HS-5 (cell line): ENCODE data around the gene PRKCZ.

Experiments
- DNase-seq: peaks from one replicate; pipeline ENCODE4 v3.0.0-alpha.2; 2012; ENCODE audit warnings: low read depth

The PRKCZ gene

DNA sequence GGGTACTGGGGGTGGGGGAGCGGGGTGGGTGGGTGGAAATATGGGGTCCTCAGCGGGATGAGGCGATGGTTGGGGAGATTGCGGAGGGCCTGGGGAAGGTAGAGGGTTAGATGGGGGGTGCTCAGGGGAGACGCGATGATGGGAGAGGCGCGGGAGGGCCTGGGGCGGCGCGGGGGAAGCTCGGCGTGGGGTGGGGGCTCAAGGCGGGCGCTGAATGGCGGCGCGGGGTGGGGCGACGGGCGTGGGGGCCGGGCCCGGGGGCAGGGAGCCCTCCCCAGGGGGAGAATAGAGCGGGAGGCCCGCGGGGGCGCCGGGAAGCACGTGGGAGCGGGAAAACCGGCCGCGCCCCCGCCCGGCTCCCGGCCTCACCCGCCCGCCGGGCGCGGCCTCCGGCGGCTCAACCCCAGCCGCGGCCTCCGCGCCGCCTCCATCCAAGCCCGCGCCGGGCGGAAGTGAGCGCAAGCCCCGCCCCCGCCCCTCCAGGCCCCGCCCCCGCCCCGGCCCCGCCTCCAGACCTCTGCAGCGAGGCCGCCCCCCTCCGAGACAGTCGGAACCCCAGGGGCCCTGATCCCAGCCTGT, 144.2 kb downstream of the PRKCZ start, which contains the start of gene FAAP20:
TSS of gene FAAP20 (minus strand) at position 454 of the 579 bp plus-strand sequence. CDS start at position 431, 23 bp downstream.
- no peak for DNase-seq

DNA sequence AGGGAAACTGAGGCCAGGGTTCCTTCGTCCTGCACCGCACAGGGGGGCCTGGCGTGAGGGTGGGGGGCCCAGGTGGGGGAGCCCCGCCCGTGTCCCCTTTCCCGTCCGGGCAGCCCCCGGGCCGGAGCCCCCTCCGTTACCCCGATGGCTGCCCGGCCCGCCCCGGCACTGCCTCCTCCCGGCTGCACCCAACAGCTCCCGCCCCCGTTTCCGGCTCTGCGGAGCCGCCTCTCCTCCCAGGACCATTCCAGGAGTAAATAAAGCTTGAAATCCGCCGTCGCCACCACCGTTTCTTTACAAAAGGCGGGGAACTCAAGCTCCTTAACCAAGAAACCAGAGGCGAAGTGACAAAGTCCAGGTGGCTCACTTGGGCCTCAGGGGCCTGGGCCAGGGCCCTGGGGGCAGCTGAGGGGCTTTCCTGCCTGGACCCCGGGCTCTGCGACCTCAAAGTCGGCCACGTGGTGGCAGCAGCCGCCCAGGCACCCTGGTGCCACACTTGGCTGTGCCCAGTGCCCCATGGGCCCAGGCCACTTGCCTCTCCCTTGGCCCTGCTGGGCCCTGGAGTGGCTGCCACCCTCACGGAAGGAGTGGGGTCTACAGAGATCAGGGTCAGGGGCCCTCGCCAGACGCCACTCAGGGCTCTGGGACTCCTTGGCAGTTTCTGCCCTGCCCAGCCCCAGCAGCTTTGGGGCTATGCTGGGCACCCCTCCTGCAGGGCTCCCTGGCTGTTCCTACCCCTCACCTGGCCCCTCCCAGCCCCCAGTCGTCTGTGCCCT, 144.9 kb downstream of the PRKCZ start:
- DNase-seq, result no peak

DNA sequence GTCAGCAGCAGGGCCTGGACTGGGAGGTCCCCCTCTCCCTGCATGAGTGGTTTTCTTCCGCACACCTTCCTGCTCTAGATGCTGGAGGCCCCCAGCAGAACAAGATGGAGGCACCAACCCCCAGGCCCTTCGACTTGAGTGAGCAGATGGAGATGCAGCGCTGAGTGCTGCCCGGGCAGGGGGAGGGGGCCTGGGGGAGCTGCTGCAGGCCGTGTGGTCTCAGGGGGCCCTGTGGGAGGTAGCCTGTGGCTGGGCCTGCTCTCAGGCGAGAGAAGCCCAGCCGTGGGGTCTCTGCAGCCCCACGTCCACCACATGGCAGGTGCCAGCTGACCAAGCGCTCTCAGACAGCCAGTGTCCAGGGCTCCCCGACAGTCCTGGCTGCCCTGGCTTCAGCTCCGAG, 145.6 kb downstream of the PRKCZ start:
- no peak for DNase-seq

DNA sequence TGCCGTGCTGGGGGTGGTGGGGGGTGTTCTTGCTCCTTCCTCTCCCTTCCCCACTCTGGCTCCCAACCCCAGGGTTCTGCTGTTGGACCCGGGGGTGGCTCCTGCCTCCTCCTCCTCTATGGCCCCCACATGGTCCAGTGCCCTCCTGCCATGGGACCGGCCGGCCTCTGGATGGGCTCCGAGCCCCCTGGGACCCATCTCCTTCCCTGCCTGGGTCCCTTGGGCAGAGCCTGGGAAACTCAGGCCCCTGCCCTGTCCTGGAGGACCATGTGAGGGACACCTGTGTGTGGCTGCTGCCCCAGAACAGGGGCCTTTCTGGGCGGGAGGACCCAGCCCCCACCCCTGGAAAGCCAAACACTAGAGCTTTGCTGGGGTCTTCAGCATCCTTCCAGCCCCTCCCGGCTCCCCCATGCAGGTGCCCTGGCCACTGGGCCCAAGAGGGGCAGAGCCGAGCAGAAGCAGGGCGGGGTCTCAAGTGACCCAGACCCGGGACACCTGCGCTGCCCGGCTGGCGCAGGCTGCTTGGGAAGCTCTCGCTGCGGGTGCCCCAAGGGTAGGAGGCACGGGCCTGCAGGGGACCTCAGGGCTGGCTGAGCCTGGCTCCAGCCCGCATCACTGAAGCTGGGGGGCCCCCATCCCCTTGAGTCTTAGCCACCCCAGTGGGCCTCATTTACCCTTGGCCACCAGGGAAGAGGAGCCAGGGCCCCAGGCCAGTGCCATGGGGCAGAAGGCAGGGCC, 146.9 kb downstream of the PRKCZ start:
- no peak for DNase-seq

DNA sequence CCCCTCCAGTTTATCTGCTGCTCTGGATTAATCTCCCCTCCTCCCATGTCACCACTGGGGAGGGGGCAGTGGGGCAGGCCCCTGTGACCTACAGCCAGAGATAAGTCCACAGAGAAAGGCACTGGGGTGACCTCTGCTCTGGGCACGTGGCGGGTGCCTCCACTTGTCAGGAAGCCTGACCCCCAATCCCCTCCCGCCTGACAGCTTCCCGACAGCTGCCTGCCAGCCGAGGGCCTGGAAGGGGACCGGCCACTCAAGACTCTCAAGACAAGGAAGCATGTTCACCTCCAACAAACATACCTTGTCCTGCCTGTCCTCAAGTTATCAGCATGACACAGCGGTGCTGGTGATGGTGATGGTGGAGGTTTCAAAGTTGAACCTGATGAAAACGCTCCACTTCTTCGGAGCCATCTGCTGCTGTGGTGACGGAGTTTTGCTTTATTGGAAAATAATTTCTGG, 147.5 kb downstream of the PRKCZ start:
- no peak for DNase-seq

DNA sequence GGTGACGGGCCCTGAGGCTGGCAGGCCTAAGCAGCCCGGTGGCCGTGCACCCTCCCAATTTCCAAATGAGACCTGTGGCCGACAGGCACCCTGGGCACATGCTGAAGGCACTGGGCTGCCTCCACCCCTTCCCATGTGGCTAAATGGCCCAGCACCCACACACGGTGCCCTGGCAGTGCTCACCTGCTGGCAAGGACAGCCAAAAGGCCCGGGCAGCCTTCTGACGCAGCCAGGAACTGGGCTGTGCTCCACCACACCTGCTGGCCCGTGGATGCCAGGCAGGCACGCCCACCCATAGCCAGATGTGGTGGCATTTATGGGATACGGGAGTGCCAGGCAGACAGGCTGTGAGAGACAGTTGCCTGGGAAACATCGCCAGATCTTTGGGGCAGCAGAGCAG, 148.4 kb downstream of the PRKCZ start:
- no peak for DNase-seq

DNA sequence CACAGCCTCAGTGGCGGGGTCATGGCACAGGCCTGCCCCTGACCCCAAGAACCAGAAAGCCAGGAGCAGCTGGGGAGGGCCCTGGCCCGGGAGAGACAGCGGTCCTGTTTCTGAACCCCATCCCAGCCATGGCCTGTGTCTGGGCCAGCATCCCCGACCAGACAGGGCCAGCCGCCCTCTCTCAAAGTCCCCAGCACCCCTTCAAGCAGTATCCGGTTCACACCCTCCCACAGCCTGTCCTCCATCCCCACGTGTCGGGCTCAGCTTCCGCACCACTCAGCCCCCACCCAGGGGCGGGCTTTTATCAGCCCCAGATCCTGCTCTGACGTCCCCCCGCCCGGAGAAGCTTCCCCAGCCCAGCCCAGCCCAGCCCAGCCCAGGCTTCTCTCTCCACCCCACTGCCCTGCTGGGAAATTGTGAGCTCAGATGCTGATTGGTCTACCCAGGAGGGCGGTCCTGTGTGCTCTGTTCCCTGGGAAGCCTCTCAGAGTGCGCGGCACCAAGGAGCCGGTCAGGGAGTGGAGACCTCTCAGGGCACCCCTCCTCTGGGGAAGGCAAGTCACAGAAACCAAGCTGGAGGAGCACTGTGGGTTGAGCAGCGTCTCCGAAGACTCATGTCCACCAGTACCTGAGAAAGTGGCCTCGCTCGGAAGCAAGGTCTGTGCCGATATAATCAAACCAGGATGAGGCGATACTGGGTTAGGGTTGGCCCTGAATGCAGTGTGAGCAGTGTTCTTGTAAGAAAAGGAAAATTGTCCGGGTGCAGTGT, 149.0 kb downstream of the PRKCZ start:
- no peak for DNase-seq

DNA sequence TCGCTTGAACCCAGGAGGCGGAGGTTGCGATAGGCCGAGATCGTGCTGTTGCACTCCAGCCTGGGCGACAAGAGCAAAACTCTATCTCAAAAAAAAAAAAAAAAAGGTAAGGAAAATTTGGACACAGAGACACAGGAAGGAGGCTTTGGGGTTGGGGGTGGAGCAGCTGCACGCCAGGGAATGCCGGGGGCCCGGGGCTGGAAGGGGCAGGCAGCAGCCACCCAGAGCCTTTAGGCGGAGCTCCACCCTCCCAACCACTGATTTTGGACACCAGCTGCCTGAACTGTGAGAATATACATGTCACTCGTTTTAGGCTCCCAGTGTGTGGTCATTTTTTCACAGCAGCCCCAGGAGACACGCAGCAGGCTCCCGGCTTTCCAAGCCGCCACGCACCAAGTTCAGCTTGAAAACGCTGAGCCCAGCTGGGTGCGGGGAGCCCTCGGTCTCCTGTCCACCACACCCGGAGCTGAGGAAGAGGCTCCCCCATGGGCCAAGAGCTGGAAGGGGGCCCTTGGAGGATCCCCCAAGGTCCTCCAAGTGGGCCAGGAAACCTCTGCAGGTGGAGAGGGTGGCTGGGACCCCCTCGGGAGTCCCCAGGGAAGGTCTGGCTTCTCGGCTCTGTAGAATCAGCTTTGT, 150.2 kb downstream of the PRKCZ start:
- DNase-seq, result no peak

DNA sequence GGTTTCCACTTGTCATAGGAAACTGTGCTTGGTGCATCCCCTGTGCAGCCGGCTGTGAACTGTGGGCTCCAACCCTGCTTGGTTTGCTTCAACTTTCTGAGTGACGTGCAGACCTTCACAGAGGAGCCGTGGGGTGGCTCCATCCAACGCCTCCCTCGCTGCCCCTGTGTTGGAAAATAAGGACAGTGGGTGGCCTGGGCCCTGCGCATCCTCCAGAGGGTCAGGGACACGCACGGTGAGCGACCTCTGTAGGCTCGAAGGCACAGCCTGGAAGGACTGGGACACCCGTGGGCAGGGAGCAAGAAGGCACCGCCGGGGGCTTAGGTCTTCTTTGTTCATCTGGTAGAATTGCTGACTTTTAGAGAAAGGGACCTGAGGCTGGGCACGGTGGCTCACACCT, 150.9 kb downstream of the PRKCZ start:
- no peak for DNase-seq

DNA sequence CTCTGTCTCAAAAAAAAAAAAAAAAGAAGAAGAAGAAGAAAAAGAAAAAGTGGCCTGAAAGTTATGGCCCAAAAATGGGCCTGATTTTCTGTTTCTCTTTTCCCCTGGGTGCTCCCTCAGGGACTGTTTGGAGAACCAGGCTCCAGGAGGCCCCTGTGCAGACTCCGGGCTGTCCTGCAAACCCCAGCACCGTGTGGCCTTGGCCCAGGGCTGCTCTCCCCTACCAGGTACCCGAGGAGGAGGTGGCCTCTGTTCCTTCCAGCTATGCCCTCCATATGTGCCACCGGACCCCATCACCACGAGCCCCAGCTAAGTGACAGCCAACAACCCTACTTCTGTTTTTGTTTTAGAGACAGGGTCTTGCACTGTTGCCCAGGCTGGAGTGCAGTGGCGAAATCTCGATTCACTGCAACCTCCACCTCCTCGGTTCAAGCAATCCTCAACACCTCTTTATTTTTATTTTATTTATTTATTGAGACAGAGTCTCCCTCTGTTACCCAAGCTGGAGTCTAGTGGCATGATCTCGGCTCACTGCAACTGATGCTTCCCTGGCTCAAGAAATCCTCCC, 151.9 kb downstream of the PRKCZ start:
- no peak for DNase-seq

DNA sequence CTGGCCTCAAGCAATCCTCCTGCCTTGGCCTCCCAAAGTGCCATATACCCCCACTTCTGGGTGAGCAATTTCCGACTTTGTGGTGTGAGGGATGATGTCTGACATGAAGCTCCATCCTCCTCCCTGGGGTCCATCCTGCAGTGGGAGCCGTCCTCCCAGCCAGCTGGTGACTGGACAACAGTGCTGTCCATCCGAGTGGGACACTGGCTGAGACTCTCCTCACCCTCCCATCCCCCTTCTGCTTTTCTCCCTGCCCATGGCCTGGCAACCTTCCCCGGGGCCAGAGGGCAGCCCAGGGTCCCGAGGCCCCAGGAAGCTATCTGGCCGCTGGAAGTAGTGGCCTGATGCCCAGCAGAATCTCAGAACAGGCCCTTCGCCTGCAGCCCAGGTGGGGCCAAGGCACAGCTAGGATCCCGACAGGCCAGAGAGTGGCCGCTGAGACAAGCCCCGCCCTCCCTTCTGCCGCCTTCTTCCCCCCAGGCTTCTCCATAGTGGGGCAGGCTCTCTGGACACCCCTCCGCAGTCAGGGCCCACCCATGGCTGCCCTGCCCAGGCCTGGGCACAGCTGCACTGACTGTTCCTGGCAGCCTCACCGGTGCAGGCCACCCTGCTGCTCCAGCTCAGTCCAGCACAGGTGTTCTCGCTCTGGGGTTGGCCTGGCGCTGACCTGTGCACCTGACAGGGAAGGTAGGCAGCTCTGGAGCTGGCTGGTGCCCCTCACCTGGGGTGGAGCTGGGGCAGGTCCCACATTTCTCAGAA, 152.8 kb downstream of the PRKCZ start:
- no peak for DNase-seq

DNA sequence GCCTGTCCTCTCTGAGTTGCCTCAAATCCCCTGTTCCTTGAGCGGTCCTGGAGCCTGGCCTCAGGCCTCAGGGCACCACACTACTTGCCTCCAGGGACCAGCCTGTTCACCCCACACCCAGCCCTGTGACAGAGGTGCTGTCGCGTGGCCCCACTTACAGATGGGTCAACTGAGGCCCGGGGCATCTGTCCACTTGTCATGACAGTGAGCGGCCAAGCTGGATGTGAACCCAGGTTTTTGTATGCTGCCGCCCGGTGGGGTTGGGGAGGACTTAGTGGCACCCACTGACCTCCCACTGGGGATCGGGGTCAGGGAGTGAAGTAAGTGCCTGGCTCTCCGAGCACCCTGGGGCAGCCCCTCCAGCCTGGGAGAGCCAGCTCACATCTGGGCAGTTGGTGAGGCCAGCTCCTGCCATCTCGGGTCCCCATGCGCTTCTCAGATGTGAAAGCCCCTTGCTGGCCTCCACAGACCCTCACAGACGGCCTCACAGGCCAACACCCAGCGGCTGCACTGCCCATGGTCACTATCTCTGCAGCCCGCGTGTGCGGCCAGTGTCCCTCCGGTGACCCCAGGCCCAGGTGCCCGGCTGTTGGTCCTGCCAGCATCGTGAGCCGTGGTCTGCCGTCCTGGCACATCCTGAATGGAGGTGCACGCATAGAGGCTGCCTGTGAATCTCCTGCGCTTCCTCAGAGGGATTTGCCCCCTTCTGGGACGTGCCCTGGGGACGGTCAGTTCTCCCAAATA, 153.6 kb downstream of the PRKCZ start:
- DNase-seq, result no peak

DNA sequence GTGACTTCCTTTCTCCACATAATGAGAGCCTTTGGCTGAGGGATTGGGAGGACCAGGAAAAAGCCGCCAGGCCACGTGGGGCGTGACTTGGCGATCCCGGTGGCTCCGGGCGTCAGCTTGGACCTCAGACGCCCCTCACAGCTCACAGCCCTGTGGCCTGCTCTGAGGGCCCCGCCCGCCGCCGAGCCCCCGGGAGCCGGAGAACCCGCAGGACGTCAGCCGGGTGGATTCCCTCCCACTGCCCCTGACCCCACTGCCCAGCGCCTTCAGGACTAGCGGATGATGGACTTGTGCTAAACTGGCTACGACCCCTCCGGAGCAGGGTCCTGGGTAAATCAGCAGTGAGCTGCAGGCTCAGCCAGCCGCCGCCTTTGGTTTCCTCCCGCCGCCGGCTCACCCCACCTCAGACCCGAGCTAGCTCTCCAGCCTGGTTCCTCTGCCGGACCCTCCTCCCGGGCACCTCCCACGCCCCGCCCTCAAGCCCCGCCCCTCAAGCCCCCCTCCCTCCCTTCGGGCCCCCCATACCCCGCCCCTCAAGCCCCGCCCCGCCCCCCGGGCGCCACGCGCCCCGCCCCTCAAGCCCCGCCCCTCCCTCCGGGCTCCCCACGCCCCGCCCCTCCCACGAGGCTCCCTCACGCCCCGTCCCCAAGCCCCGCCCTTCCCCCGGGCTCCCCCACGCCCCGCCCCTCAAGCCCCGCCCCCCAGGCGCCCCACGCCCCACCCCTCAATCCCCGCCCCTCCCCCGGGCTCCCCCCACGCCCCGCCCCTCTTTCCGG, 154.4 kb downstream of the PRKCZ start:
- DNase-seq, result no peak

DNA sequence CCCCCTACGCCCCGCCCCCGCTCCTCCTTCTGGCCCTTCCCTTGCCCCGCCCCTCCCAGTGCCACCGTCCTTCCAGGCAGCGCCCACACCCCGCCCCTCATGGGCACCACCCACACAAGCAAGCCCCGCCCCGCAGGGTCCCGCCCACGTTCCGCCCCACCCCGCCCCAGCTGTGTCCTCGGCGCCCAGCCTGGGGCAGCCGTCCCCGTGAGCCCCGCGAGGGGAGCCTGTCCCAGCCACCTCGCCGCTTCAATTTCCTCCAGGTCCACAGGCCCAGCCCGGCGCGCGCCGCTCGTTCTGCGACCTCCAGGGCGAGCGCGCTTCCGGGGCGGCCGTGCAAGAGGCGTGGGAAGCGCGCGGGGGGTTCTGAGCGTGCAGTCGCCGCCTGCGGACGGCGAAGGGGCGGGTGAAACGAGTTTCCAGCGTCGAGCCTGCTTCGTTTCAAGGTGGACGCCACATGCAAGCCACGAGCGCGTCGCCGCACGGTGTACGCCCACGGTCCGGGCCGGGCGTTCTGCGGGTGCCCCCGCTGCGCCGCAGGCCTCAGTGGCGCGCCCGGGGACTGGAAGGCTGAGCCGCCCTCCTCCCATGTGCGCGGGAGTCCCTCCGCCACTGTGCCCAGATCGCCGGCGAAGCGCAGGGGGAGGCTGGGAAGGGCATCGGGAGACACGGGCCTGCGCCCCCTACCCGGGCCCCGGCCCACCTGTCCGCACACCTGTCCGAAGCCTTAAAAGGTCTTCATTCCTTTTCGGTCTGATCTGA, 155.2 kb downstream of the PRKCZ start:
- no peak for DNase-seq

DNA sequence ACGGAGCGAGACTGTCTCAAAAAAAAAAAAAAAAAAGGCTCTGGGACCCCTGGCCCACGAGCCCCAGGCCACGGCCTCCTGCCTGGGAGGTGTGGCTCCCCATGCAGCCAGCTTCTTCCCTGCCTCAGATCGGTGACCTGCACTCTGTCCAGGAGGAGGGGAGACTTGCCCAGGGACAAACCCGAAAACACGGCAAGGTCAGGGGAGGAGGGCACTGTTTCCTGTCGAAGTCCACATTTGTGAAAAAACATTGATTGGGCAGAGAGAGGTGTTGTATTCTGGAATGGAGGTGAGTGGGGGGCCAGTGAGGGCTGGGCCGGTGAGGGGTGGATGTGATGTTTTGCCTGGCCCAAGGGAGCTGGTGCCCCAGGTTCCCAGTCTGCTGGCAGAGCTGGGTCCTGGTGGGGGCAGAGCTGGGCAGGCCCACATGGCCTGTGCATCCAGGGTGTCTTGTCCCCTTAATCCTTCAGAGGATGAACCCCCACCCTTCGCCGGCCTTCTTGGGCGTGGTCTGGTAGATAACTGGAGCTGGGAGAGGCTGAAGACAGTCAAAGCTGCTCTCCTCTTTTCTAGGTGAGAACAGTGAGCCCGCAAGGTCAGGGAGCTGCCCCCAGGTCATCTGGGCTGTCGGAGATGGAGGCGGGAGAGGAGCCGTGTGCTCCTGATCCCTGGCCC, 156.7 kb downstream of the PRKCZ start:
- no peak for DNase-seq

DNA sequence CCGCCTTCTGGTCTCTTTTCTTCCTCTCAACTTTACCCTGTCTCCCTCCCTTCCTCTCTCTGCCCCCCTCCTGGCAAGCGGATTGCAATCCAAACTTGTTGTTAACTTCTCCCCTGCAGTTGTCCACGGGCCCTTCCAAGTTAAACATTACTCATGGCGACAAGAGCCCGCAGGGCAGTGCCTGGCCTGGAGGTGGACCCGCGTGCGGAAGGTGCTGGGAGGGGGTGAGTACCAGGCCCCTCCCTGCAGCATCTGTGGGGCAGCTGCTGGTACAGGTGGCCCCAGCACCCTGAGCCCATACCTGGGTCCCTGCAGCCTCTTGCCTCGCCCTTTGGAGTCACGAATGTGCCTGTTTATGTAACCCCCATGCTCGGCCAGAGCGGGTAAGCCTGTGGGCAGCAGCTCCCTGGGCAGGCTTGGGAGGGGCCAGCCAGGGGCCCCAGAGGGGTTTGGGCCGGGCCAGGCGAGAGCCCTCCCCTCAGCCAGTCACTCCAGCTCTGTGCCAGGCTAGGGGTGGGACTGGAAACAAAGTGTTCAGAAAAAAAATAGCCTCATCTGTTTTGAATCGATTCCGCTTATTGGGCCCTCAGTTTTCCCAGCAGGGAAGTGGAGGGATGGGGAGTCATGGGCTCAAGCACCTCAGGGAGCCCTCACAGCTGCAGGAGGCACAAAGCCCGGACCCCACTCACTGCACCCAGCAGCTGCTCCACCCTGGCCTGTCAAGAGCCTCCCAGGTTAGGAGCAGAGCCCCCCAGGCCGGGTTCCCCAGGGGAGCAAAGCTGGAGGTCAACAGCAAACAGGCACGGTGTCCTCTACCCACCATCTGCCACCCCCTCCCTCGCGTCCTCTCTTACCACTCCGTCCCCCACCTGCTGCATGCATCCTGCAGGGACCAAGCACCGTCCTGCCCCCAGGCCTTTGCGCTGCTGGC, 158.4 kb downstream of the PRKCZ start:
- no peak for DNase-seq
